HepG2 (cell line): Measurements from ENCODE around the gene MTMR4. TPM values are rescaled to one million over a fixed set of nuclear protein-coding genes. Genes with fewer than 3 reads are reported as not detected.
A peak's percentile ranks its signal among the peaks of the same experiment; 100 is the strongest.

Experiments
- BATF2 ChIP-seq: sonication (generic); formaldehyde crosslinking; IDR thresholded peaks from 2 replicates; pipeline ENCODE4 v1.8.0; 2022; ENCODE audit warnings: mild to moderate bottlenecking, missing genetic modification reagents, moderate library complexity
- FOXA3 ChIP-seq: IDR thresholded peaks from 2 replicates; pipeline ENCODE4 v1.6.1; 2016; ENCODE audit warnings: missing genetic modification reagents, missing compliant biosample characterization
- GATA4 ChIP-seq: sonication (generic); IDR thresholded peaks from 2 replicates; pipeline ENCODE4 v1.6.1; 2016; ENCODE audit warnings: antibody characterized with exemption, low read depth, borderline replicate concordance
- KDM1A ChIP-seq: IDR thresholded peaks from 2 replicates; pipeline ENCODE4 v1.6.1; 2016; ENCODE audit warnings: missing compliant biosample characterization
- KDM6A ChIP-seq: IDR thresholded peaks from 2 replicates; pipeline ENCODE4 v1.6.1; 2016; ENCODE audit warnings: low read depth
- NCOA1 ChIP-seq: sonication (generic); formaldehyde crosslinking; IDR thresholded peaks from 2 replicates; pipeline ENCODE4 v1.9.0; 2021; ENCODE audit warnings: missing genetic modification reagents
- PTBP1 ChIP-seq: fragments of 200-400 bp; formaldehyde crosslinking; IDR thresholded peaks from 2 replicates; pipeline ENCODE4 v1.6.1; 2018; ENCODE audit warnings: low read length, low read depth; ENCODE audit not compliant: poor library complexity, severe bottlenecking
- SP2 ChIP-seq: sonication (generic); formaldehyde crosslinking; IDR thresholded peaks from 2 replicates; pipeline ENCODE4 v1.5.1; 2020; ENCODE audit warnings: mild to moderate bottlenecking, missing genetic modification reagents
- THRA ChIP-seq: sonication (generic); formaldehyde crosslinking; IDR thresholded peaks from 2 replicates; pipeline ENCODE4 v1.4.0; 2020; ENCODE audit warnings: missing genetic modification reagents, borderline replicate concordance
- TRIM24 ChIP-seq: sonication (generic); formaldehyde crosslinking; IDR thresholded peaks from 2 replicates; pipeline ENCODE4 v1.8.0; 2022; ENCODE audit warnings: mild to moderate bottlenecking, missing genetic modification reagents
- ZBTB33 ChIP-seq: sonication (generic); formaldehyde crosslinking; IDR thresholded peaks from 2 replicates; pipeline ENCODE4 v1.4.0; 2020; ENCODE audit warnings: missing genetic modification reagents
- ZBTB42 ChIP-seq: sonication (generic); formaldehyde crosslinking; IDR thresholded peaks from 2 replicates; pipeline ENCODE4 v1.5.0; 2020; ENCODE audit warnings: mild to moderate bottlenecking, missing genetic modification reagents
- ZBTB49 ChIP-seq: sonication (generic); formaldehyde crosslinking; IDR thresholded peaks from 2 replicates; pipeline ENCODE4 v1.4.0; 2020; ENCODE audit warnings: missing genetic modification reagents, borderline replicate concordance
- ZFP36 ChIP-seq: fragments of 150-350 bp; IDR thresholded peaks from 2 replicates; pipeline ENCODE4 v1.6.1; 2018; ENCODE audit warnings: borderline replicate concordance, low read length, low read depth; ENCODE audit not compliant: partially characterized antibody
- ZFY ChIP-seq: sonication (generic); formaldehyde crosslinking; IDR thresholded peaks from 2 replicates; pipeline ENCODE4 v1.4.0; 2020; ENCODE audit warnings: missing genetic modification reagents
- ZNF567 ChIP-seq: sonication (generic); formaldehyde crosslinking; IDR thresholded peaks from 2 replicates; pipeline ENCODE4 v1.8.1; 2023; ENCODE audit warnings: mild to moderate bottlenecking, missing genetic modification reagents, borderline replicate concordance
- ZNF674 ChIP-seq: sonication (generic); formaldehyde crosslinking; IDR thresholded peaks from 2 replicates; pipeline ENCODE4 v1.5.0; 2020; ENCODE audit warnings: low read depth, mild to moderate bottlenecking, missing genetic modification reagents
- polyA plus RNA-seq, 8 experiments: library from polyadenylated mRNA; depleted of rRNA in 3 of 8; stranded (reverse) in 7 of 8; unstranded in 1 of 8; fragments of >200 nt; fragmentation: Illumina TruSeq in 4 of 8; extraction: Trizol in 4 of 8; gene quantifications; 2 replicates each; pipeline versions ENCODE4 v1.2.1 to v1.2.3, GENCODE V29; 2011 to 2016; ENCODE audit warnings: low read depth in 4 of 8, missing spikeins in 1 of 8, mixed read lengths in 1 of 8; ENCODE audit not compliant: insufficient read depth in 1 of 8
- total RNA-seq, 5 experiments: library from RNA; depleted of rRNA; stranded (reverse); fragments of >200 nt; fragmentation: Illumina TruSeq; extraction: Trizol; gene quantifications; 2 replicates each; pipeline ENCODE4 v1.2.3, GENCODE V29; 2016; ENCODE audit warnings: low read depth in 1 of 5

The MTMR4 gene
- total and polyA plus RNA-seq, 2 of the 13 experiments (the other 11 are each of a cell fraction or from before 2014, with no cell fraction given): 62.5 to 65.1 TPM

- no peak for TF ChIP-seq ZBTB49
- TF ChIP-seq ZBTB42 (CRISPR knock-in tag): no peak
- no peak for TF ChIP-seq ZNF674 (CRISPR knock-in tag)
- TF ChIP-seq TRIM24 (CRISPR knock-in tag): no peak
- no peak for TF ChIP-seq ZBTB33 (CRISPR knock-in tag)
- TF ChIP-seq NCOA1 (CRISPR knock-in tag): 0 out of 2 replicates have a peak, but pooled peaks have one; percentile 67
- no peak for TF ChIP-seq KDM1A (CRISPR knock-in tag)
- peak; percentile 72; the same call in 1 of the 2 replicates for TF ChIP-seq KDM6A (CRISPR knock-in tag)
- no peak for TF ChIP-seq PTBP1
- TF ChIP-seq SP2 (CRISPR knock-in tag): no peak
- TF ChIP-seq FOXA3 (CRISPR knock-in tag): peak; percentile 48
- TF ChIP-seq GATA4: no peak
- peak; percentile 63; the same call in 1 of the 2 replicates for TF ChIP-seq ZFY (CRISPR knock-in tag)
- TF ChIP-seq ZNF567: no peak
- no peak for TF ChIP-seq ZFP36
- no peak for TF ChIP-seq BATF2 (CRISPR knock-in tag)
- 0 out of 2 replicates have a peak, but pooled peaks have one; percentile 31 for TF ChIP-seq THRA (CRISPR knock-in tag)
- TF ChIP-seq, all 625 proteins: peak for 113
Observed at GRCh38 chr17:58516644-58517377, 2.4 kb upstream of the MTMR4 start (continued).
